Hematopoietic multipotent progenitor cell treated with erythropoietin and hydrocortisone succinate and interleukin-3 and kit ligand, for 8 days (in vitro differentiated cells): ENCODE measurements around the gene CDK2.
A peak's percentile ranks its signal among the peaks of the same experiment; 100 is the strongest.
"Not testable (repeated sequence)": the region's sequence is repeated elsewhere in the genome, so short reads cannot be mapped to it uniquely, and the experiment has no call there.

ENCODE experiments used
- DNase-seq: peaks from one replicate; pipeline ENCODE4 v3.0.0-alpha.2; 2015

The CDK2 gene

GRCh38 chr12:55966408-55967281 lies at the start of gene CDK2:
CDK2 (plus strand) TSS chr12:55966830; CDS start chr12:55967009, 179 bp downstream.
- DNase-seq = peak; percentile 90

- DNase-seq = not testable (repeated sequence)
Observed at GRCh38 chr12:55919032-55919431, 47.6 kb upstream of the CDK2 start.

- DNase-seq = no peak
Observed at GRCh38 chr12:55922126-55922525, 44.5 kb upstream of the CDK2 start.

- DNase-seq = not testable (repeated sequence)
Observed at GRCh38 chr12:55923648-55924047, 43.0 kb upstream of the CDK2 start.

GRCh38 chr12:55925371-55925770 lies 41.3 kb upstream of the CDK2 start:
- no peak for DNase-seq

- DNase-seq = no peak
Observed at GRCh38 chr12:55925870-55926737, 40.5 kb upstream of the CDK2 start.

- peak; percentile 95 for DNase-seq
Observed at GRCh38 chr12:55926738-55927587, 39.7 kb upstream of the CDK2 start.

- DNase-seq = peak; percentile 98
Observed at GRCh38 chr12:55927588-55928502, 38.8 kb upstream of the CDK2 start, which contains the start of gene PYM1. PYM1 (minus strand) TSS chr12:55927894; CDS start chr12:55927761, 133 bp downstream.

- DNase-seq = no peak
Observed at GRCh38 chr12:55929306-55929791, 37.3 kb upstream of the CDK2 start.

- DNase-seq = peak; percentile 87
Observed at GRCh38 chr12:55930771-55931316, 35.8 kb upstream of the CDK2 start, which contains the start of gene DGKA. DGKA (plus strand) TSS chr12:55931162; CDS start chr12:55936504, 5,342 bp downstream.

- DNase-seq = peak; percentile 65
Observed at GRCh38 chr12:55931317-55931779, 35.3 kb upstream of the CDK2 start.

GRCh38 chr12:55931780-55932550 lies 34.7 kb upstream of the CDK2 start:
- no peak for DNase-seq

GRCh38 chr12:55932551-55932910 lies 34.1 kb upstream of the CDK2 start:
- peak; percentile 19 for DNase-seq

GRCh38 chr12:55933169-55933798 lies 33.3 kb upstream of the CDK2 start:
- DNase-seq = peak; percentile 53

- no peak for DNase-seq
Observed at GRCh38 chr12:55933799-55934742, 32.6 kb upstream of the CDK2 start.

- no peak for DNase-seq
Observed at GRCh38 chr12:55934773-55935172, 31.9 kb upstream of the CDK2 start.

GRCh38 chr12:55935738-55936151 lies 30.9 kb upstream of the CDK2 start:
- DNase-seq = no peak

GRCh38 chr12:55937981-55938380 lies 28.6 kb upstream of the CDK2 start:
- no peak for DNase-seq
